ENCODE data around the gene MYOD1.

The MYOD1 gene

DNA sequence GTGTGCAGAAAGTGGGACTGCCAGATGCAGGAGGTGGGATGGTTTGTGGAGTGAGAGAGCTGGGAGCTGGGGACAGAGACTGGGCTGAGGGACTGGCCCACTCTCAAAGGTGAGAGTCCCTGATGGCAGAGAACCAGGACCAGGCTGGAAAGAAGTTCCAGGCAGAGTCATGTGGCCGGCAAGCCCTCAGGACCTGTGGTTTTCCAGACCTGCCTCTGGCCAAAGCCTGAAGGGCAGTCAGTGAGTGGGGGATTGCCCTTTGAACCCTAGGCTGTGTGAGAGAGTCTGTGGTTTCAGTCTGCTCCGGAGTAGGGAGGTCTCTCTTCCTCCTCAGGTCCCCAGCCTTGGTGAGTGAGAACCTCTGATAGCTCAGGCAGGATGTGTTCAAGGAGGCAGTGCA is 32.2 kb downstream of the MYOD1 start:
- no peak for FAIRE-seq

DNA sequence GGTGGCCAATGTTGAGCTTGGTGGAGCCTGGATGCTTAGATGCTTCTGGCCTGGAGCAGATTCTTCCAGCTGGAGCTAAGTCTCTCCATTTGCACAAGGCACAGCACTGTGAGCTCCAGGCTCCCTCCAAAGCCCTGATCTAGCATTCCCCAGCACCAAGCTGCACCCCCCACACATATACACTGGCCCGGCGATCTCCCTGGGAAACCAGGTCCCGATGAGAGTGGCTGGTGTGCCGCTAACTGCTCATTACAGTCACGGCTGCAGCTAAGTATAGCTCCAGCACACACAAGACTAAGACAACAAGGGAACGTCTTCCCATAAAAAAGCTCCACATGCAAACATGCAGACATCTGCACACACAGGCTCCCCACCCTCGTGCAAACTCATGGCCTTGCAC is 32.8 kb downstream of the MYOD1 start:
- FAIRE-seq = no peak

DNA sequence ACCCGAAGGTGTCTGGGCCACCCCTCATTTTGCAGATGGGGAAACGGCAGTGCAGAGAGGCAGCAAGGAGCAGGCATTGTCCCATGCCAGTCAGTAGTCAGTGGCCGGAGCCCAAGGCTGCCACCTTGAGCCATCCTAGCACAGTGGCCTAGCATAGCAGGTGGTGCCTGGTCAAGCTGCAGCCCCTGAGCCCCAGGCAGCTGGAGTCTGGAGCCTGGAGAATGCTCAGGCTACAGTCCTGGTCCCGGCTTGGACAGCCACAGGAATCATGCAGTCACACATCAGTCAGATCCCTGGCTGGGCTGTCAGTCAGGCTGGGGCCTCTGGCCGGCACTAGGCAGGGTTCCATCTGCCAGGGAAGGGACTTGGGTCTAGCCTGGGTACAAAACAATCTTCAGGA is 33.8 kb downstream of the MYOD1 start:
- no peak for FAIRE-seq

DNA sequence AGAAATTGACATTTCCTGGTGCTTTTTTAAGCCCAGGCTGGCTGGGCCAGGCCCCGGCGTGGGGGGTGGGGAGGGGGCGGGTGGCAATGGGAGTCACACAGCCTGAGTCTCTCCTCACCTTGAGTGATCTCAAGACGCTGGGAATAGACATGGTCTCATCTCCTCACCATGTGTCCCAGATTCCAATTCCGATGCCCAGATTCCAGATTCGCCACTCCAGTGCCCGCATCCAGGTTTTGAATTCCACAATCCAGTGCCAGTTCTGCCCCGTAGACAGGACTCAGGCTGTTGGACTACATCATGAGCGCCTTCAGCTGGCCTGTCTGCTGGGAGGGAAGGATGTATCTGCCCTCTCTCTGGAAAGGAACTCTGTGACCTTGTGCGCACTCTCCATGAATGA is 34.3 kb downstream of the MYOD1 start:
- no peak for FAIRE-seq

DNA sequence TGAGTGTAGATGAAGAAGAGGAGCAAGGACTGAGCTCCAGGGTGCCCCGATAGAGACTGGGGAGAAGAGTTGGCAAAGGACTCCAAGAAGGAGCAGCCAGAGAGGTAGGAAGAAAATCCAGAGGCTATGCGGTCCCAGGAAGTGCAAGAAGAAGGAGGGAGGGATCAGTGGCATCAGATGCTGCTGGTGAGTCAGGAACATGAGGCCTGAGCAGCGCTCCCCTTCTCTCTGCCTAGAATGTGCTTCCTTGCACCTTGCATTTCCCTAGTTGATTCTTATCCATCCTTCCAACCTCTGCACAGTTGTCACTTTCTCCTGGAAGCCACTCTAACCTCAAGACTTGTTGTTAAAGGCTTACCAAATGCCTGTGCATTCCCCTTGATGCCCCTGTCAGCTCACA is 36.5 kb downstream of the MYOD1 start:
- FAIRE-seq = no peak

DNA sequence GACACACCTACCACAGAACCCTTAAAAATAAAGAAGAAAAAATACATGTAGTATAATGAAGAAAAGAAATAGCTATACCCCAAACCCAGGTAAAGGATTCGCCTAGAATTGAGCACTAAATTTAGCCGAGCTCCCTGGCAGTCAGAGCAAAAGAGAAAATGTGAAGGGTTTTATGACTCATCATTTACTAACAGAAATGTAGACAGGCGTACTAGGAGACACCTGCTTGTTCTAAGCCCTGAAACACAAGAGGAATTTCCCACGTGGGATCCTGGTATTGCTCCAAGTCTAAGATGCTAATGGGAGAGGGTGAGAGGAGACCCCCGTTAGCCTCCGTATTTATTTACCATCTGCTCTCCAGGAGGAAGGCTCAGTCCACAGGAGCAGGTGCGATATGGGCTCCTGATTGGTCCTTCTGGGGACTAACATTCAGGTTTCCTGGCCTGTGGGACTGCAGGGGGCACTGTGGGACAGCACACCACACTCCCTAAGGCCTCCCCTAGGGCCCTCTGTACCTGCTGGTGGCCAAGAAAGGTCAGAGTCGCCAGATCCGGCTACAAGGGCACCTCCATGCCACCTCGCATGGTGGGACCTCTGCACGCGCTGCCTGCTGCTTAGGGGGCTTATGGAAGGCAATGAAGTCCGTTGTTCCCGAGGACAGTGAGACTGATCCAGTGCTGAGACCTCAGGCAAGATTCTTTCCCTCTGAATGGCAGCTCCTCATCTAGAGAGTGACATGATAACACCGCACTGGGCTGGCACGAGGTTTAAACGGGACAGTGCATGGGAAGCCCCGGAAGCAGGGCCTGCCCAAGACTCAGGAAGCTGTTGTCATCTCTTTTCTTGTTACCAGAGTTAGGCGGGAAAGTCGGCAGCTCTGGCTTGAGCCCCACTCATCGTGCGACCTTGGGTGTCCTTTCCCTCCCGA is 41.0 kb downstream of the MYOD1 start:
- FAIRE-seq = no peak

DNA sequence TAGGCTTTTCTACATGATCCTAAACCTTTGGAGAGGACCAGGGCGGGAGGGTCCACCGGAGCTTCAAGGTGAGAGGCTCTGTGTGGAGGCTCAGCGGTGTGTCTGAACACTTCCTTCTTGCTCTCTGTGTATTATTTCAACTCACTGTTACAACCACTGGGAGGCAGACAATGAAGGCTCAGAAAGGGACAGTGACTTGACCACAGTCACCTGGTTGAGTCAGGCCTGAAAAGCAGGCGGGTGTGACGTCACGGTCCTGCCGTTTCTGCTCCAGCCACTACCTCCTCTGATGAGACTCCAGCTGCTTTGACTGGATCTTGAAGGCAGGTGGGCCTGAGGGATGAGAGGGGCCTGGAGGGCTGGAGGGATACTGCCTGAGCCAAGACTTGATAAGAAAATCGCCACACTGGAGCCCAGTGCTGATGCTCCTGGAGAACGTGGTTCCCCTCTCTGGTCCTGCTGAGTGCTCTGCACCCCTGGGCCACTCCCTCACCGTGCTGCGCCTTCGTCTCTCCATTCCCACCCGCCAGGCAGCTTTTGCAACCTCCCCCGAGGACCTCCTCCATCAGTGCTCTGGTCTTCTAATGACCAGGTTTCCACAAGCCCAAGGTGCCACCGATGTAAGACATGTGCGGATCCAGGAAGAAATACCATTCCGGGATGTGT is 43.1 kb downstream of the MYOD1 start:
- FAIRE-seq = no peak

DNA sequence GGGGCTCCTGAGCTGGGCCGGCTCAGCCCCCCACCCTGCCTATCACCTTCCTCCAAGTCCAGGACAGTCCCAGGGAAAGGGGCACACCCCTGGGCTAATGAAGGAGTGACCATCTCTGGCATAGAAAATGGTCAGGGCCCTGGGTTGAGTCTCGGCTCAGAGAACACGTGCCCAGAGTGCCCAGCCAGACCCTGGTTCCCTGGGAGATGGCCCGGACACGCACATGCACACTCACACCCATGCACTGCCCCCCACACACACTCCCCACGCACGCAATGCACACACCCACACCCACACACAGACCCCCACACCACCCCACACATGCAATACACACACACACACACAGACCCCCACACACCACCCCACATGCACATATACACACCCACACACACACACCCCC is 43.9 kb downstream of the MYOD1 start:
- no peak for FAIRE-seq

DNA sequence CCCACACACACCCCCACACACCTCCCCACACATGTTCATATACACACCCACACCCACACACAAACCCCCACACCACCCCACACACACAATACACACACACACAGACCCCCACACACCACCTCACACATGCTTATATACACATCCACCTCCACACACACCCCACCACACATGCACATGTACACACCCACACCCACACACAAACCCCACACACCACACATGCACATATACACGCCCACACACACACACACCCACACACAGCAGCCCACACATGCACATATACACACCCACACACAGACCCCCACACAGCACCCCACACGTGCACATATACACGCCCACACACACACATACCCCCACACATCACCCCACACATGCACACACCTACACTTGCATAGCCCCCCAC is 44.3 kb downstream of the MYOD1 start:
- no peak for FAIRE-seq

DNA sequence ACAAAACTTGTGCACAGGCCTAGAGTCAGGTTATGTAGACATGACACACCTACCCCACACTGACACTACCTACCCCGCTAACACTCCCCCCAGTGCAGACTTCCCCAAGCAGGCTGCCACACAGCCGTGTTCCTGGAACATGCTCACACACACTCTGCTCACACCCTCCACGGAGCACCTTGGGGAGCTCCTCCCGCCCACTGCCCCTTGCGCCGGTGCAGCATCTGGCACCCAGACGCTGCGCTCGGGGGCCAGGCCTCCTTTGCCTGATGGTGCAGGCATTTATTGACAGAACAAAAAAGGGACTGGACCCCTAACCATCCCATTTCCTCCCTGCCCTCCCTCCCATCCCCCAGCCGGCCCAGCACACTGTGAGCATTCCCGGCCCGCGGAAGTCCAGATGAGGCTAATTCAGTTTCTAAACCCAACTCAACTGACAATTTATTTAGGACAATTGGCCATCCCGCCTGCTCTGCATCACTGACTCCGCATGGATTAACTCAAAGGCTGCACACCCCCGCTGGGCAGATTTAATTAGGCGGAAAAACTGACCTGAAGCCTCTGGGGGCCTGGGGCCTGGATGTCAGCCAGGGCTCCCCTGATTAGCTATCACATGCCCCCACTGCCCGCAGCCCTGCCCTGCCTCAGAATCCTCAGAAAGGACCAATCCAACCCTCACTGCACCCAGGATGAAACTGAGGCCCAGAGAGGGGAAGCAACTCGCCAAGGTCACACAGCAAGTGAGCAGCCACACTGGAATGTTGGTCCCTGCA is 45.3 kb downstream of the MYOD1 start:
- FAIRE-seq = no peak

DNA sequence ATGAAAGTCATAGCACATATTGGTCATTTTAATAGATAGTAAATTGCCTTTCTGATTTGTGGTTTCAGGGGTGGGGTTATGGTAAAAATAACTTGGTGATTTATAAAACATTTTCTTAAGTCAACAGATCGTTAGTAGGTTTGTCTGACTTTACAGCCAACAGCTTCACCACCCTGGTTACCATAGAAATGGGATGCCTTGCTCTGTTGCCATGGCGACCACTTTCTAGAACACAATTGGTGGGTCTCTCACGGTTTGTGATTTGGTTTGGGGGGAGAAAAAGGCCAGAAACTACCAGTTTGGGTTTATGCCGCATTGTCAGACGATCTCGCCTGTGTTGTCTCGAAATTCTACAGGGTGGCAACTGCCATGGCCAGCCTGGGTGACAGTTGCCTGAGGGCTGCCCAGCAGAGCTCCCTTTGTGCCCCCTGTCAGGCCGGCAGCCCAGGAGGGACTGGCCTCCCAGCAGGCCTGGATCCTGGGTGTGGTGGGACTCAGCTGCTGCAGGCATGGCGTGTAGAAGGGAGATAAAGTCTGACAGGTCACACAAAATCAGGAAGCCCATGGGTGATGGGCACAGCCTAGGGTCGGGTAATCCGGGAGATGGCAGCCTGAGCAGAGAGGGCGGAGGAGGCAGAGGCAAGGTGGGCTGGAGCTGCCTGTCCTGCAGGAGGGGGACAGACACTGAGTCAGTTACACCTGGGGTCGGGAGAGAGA is 46.1 kb downstream of the MYOD1 start:
- no peak for FAIRE-seq

DNA sequence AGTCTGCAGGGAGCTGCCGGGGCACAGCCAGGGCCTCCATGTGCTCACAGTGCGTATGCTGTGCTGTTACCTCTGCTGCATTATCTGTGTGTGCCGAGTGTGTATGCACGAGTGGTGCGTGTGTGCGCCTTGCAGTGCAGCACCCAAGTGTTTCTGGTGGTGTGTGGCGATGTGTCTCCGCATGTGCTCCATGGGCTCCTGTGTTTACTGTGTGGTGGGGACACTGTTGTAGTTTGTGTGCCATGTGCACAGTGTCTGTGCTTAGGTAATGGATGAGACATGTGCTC is 46.6 kb downstream of the MYOD1 start:
- no peak for FAIRE-seq

DNA sequence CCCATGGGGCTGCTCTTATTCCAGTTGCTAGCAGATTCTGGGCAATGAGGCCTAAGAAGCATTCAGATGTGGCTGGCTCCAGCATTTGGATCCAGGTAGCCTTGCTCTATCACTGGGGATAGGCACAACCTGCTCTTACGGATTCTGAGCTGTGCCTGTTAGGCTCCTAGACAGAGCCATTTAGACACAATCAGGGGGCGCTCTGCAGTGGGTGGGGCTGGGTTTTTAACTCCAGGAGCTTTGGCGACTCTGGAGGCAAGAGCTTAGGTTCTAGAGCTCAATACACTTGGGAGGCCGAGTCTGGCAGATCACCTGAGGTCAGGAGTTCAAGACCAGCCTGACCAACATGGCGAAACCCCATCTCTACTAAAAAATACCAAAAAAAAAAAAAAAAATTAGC is 47.2 kb downstream of the MYOD1 start:
- no peak for FAIRE-seq

DNA sequence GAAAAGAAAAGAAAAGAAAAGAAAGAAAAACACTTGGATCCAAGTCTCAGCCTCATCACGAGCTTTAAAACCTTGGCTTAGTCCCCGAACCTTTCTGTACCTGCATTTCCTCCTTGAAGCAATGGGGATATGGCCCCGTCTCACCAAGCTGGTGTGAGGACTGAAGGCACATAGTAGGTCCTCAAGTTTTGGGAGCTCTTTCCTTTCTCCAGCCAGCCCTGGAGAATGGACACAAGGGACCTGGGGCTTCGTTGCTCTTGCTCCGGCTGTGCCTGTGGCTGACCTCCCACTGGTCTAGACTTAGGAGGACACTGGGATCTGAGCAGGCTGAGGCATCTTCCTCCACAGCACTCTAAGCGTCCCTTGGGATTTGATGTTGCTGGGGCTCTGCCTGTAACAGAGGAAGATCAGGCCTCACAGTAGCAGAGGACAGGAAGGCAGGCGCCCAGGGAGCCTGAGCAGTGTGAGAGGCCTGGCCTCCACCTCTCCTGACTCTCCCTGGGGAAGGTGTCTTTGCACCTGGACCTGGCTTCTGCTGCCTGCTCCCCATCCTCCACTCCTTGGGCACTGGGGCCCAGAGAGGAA is 48.0 kb downstream of the MYOD1 start:
- FAIRE-seq = no peak

DNA sequence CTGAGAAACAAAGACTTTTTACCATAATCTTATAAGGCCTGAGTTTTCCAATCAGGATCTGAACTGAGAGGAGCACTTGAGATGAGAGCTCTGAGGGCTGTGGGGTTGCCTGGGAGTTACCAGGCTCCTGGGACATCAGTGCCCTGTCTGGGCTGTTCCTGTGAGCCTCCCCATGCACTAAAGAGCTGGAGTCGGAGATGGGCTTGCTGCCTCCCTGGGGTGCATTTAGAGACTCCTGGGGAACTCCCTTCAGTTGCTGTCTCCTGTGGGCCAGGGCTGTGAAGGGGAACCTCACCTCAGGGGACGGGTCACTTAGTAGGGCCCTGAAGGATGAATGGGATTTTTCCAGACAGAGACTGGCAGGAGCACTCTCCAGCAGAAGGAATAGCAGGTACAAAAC is 48.5 kb downstream of the MYOD1 start:
- no peak for FAIRE-seq

DNA sequence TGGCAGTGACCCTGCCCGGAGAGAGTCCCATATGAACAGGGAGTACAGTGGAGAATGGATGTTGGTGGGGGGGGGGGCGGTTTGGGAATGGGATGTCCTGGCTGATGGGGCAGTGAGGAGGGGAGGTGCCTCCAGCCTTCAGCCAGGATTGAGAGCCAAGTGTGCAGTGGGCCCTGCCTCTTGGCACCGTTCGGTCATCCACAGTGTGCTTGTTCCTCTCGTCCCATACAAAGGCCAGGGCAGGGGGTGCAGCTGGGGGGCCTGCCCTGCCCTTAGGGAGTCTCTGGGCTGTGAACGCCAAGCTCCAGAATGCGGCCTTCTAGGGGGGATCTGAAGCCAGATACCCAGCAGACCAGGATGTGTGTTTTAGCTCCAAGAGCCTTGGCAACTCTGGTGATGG is 49.2 kb downstream of the MYOD1 start:
- FAIRE-seq = no peak

DNA sequence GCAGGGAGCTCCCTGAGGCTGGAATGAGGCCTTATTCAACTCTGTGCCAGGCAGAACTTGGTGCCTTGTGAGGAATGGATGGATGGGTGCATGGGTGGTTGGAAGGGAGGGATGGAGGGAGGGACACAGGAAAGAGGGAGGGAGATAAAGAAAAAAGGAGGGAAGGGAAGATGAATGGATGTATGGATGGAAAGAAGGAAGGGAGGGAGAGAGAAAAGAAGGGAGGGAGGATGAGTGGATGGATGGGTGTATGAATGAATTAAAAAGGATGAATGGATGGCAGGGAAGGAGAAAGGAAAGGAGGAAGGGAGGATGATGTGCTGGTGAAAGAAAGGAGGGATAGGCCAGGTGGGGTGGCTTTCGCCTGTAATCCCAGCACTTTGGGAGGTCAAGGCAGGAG is 49.8 kb downstream of the MYOD1 start:
- no peak for FAIRE-seq

DNA sequence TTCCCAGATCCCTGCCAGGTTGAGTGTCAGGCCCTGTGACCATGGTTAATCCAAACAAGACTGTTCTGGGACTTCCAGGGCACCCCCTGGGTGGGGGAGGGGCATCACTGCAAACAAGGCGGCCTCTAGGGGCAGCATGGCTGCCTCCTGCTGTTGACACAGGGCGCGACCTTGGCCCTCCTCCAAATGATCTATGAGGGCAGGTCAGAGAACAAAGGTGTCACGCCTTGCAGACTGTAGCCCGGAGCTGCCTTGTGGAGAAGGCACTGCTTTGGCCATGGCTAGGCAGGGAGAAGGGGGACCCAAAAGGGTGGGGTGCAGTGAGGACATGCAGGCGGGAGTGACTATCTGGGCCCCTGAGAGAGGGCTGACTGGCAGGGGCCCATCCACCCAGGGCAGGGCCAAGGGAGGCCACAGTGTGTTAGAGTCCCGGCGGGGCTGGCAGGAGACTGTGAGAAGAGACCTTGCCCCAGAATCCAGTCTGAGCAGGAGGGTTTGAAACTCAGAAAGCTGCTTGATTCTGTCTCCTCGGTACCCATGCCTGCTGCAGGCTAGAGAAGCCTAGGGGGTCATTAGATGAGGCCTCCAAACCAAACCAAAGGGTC is 50.8 kb downstream of the MYOD1 start:
- FAIRE-seq = no peak

DNA sequence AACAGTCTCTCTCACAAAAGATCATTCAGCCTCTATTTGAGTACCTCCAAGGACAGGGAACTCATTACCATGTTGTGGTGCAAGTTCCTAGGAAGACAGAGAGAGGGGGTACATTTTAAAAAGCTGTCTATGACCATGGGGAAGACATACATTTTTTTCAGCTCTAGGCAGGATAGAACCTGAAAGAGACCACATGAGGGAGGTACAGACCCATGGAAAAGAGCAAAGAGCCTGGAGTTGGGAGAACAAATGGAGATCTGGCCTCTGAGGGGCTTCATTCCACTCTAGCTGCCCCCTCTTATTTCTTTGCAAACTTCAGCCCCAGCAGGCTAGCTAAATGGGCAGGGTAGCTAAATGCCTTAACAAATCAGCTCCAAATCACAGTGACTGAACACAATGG is 51.5 kb downstream of the MYOD1 start:
- no peak for FAIRE-seq

DNA sequence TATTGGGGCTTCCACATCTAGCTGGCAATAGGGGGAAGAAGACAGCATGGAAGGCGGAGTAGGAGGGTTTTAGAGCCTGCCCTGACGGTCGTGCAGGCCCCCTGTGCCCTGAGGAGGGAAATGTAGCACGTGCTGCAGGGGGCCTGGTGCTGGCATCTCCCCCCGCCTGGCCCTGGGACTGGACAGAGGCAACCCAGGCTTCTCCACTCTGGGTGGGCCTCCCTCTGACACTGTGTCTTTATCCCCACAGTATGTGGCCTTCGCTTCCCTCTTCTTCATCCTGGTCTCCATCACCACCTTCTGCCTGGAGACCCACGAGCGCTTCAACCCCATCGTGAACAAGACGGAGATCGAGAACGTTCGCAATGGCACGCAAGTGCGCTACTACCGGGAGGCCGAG is 52.0 kb downstream of the MYOD1 start:
- no peak for FAIRE-seq

Data from endometrium (tissue), 2 donors.